ENCODE results near the gene CYP4F8.
"Not testable (repeated sequence)": the region's sequence is repeated elsewhere in the genome, so short reads cannot be mapped to it uniquely, and the experiment has no call there.

Gene CYP4F8

DNA sequence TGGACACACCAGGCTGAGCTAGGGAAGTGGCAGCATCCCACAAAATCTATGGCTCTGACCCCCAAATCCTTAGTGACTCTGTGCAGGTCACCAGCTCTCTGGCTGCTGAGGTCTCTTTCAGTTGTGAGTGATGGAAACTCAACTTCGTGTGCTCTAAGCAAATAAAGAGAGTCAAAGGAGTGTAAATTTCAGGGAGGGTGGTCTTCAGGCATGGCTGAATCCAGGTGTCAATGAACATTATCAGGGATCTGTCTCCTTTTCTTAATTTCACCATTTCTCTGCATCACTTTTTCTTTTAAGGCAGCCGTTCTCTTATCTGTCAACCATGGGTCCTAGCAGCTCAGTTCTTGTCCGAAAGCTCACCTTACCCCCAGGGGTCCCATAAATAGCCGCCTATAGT, 64.1 kb downstream of the CYP4F8 start:
- Mint-ChIP-seq H3K4me1 (no peaks in the 10 kb centered on the region), H3K27ac (no peak overlapping the region), H3K4me3 (no peak overlapping the region), H3K36me3 (ENCODE audit: low read depth) (peaks cover 7% of the 10 kb centered on the region), H3K27me3 (ENCODE audit: low read depth, poor library complexity) (peaks cover 3% of the 10 kb centered on the region), H3K9me3 (peaks cover 95% of the 10 kb centered on the region)
- no peak for DNase-seq
- TF ChIP-seq, protein P1, sequence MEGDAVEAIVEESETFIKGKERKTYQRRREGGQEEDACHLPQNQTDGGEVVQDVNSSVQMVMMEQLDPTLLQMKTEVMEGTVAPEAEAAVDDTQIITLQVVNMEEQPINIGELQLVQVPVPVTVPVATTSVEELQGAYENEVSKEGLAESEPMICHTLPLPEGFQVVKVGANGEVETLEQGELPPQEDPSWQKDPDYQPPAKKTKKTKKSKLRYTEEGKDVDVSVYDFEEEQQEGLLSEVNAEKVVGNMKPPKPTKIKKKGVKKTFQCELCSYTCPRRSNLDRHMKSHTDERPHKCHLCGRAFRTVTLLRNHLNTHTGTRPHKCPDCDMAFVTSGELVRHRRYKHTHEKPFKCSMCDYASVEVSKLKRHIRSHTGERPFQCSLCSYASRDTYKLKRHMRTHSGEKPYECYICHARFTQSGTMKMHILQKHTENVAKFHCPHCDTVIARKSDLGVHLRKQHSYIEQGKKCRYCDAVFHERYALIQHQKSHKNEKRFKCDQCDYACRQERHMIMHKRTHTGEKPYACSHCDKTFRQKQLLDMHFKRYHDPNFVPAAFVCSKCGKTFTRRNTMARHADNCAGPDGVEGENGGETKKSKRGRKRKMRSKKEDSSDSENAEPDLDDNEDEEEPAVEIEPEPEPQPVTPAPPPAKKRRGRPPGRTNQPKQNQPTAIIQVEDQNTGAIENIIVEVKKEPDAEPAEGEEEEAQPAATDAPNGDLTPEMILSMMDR (IDR thresholded peaks at IDR 0.05), result no peak

DNA sequence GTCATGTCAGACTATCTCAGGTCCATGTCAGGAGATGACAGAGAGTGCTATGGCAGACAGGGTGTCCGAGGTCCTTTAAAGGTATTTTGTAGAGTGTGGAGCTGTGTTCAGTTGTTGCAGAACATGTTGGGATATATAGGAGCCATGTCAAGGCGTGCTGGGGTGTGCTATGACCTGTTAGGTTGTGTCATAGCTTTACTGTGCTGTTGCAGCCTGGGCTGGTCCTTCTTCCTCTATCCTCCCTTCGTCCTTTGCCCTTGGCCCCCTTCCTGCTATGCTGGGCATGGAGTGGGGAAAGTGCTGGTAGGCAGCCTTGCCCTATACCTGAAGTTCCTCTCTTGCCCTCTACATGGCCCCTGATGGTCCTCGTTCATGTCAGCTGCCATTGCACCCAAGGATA, 64.8 kb downstream of the CYP4F8 start:
- DNase-seq; H3K27ac Mint-ChIP-seq; H3K4me3 Mint-ChIP-seq; H3K36me3 Mint-ChIP-seq (ENCODE audit: low read depth); H3K4me1 Mint-ChIP-seq; H3K27me3 Mint-ChIP-seq (ENCODE audit: low read depth, poor library complexity): not testable (repeated sequence)
- H3K9me3 Mint-ChIP-seq, result peaks cover 95% of the 10 kb centered on the region
